Stimulated activated CD4-positive, alpha-beta T cell treated with anti-CD3 and anti-CD28 coated beads, TNF-alpha, amount 100 ng/mL, for 24 hours (primary cell): ENCODE results near the gene ZNF446.
"Not testable (repeated sequence)": the region's sequence is repeated elsewhere in the genome, so short reads cannot be mapped to it uniquely, and the experiment has no call there.

ENCODE experiments used
- DNase-seq, 3 experiments: peaks; one replicate each; pipeline ENCODE4 v3.0.0-alpha.2; 2020; ENCODE audit warnings: low read depth in 3 of 3

Gene ZNF446

GRCh38 chr19:58499021-58499927 lies 23.1 kb downstream of the ZNF446 start:
- peak; percentile 97 to 100 (median 98) for DNase-seq

DNA sequence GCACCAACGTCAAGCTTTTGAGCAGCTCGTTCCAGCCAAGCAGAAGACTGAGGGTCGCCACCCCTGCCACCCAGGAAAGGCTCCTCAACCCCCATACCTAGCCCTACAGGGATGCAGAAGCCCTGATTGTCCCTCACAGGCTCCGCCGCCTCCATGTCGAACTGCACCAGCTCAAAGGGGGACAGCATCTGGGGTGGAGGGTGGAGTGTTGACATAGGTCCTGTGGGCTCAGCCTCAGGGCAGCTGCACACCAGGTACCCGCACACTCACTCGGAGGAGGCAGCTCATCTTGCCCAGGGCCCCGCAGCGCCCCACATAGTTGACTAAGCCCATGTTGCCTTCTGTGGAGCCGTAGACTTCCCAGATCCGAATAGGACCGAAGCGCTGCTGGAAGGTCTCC lies 24.1 kb downstream of the ZNF446 start:
- no peak for DNase-seq

DNA sequence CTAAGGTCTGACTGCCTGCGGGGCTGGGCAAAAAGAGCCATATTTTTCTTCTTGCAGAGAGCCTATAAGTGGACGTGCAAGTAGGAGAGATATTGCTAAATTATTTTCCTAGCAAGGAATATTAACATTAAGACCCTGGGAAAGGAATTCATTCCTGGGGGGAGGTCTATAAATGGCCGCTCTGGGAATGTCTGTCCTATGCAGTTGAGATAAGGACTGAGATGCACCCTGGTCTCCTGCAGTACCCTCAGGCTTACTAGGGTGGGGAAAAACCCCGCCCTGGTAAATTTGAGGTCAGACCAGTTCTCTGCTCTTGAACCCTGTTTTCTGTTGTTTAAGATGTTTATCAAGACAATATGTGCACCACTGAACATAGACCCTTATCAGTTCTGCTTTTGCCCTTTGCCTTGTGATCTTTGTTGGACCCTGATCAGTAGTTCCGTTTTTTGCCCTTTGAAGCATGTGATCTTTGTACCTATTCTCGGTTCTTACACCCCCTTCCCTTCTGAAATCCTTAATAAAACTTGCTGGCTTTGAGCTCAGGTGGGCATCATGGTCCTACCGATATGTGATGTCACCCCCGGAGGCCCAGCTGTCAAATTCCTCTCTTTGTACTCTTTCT lies 31.6 kb downstream of the ZNF446 start:
- DNase-seq: not testable (repeated sequence)

- DNase-seq: no peak
Observed at GRCh38 chr19:58509731-58510083, 33.6 kb downstream of the ZNF446 start.

DNA sequence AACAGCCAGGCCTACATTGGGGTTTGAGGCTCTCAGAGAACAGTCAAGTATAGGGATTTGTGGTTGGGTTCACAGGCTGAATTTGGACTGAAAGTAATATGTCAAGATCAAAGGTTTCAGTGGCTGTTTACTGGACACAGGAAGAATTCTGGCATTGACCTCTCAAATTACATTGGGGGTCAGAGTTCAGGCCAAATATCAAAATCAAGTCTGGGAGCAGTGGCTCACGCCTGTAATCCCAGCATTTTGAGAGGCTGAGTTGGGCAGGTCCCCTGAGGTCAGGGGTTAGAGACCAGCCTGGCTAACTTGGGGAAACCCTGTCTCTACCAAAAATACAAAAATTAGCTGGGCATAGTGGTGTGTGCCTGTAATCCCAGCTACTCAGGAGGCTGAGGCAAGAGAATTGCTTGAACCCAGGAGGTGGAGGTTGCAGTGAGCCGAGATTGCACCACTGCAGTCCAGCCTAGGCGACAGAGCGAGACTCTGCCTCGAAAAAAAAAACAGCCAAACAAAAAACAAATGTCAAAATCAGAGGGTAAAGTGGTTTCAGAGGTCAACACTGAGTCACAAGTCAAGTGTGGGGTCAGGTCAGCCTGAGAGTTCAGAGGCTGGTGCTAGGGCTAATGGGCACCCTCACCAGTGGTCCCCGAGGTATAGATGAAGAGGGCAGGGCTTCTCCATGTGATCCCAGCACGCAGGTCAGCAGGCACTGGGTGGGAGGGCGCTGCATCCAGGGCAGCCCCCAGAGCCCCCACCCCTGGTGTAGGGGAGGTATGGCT lies 34.1 kb downstream of the ZNF446 start:
- no peak for DNase-seq

DNA sequence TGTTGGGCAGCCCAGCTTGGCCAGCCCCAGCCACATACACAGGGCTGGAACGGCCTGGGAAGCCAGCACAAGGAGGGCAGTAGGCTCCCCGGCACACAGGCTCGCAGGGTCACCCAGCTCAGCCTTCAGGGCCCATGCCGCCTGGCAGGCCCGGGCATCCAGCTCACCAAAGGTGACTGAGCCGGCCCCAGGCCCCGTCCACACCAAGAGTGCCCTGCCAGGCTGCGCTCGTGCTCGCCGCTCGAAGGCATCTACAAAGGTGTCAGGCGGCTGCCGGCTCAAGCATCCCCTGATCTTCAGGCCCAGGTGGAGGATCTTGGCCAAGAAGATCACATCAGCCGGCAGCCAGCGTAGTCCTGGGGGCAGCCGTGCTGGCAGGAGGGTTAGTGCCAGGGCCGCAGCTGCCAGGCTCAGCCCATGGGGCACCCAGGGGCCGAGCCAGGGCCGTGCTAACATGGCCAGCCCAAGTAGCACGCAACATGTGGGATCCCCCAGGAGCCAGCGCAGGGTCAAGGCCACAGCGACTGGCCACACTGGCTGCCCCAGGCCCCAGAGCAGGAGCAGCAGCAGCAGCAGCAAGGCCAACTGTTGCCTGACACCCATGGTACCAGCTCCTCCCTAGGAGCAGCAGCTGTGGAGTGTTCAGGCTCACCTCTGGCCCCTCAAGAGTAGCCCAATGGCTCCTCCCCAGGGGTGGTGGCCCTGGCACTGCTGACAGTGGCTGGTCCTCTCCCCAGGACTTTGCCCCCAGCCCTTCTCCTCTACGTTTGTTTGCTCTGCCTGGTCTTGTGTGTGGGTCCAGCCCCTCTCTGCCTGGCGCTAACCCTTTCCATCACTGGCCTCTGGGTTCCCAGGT lies 35.4 kb downstream of the ZNF446 start, which contains the start of gene SLC27A5:
TSS of gene SLC27A5 (minus strand) at position 640 of the 856 bp plus-strand sequence. CDS start at position 603, 37 bp downstream.
- DNase-seq: no peak

DNA sequence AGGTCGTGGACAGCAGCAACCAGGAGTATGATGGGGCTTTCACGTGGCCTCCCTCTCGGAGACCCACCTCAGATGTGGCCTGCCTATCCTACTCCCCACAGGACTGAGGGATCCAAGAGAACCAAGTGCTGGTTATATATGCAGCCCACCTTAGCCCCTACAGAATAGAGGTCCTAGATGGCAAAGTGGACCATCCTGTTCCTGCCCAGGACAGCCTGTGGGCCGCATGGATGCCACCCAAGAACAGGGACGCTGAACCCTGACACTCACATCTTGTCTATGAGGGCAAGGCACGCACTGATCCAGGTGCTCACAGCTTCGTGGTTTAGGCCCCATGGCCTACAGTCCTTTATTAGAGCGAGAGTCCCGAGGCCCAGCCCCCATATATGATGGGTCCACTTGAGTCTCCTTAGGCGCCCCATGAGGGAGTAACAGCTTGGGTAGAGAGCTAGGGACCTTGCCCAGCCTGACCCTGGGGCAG lies 37.1 kb downstream of the ZNF446 start:
- DNase-seq: no peak

- peak; percentile 90 to 95 (median 91) for DNase-seq
Observed at GRCh38 chr19:58513694-58514563, 37.8 kb downstream of the ZNF446 start.

GRCh38 chr19:58514564-58515022 lies 38.4 kb downstream of the ZNF446 start:
- DNase-seq: no peak

GRCh38 chr19:58515259-58515658 lies 39.1 kb downstream of the ZNF446 start:
- no peak for DNase-seq

- DNase-seq: no peak
Observed at GRCh38 chr19:58516246-58516836, 40.2 kb downstream of the ZNF446 start.

DNA sequence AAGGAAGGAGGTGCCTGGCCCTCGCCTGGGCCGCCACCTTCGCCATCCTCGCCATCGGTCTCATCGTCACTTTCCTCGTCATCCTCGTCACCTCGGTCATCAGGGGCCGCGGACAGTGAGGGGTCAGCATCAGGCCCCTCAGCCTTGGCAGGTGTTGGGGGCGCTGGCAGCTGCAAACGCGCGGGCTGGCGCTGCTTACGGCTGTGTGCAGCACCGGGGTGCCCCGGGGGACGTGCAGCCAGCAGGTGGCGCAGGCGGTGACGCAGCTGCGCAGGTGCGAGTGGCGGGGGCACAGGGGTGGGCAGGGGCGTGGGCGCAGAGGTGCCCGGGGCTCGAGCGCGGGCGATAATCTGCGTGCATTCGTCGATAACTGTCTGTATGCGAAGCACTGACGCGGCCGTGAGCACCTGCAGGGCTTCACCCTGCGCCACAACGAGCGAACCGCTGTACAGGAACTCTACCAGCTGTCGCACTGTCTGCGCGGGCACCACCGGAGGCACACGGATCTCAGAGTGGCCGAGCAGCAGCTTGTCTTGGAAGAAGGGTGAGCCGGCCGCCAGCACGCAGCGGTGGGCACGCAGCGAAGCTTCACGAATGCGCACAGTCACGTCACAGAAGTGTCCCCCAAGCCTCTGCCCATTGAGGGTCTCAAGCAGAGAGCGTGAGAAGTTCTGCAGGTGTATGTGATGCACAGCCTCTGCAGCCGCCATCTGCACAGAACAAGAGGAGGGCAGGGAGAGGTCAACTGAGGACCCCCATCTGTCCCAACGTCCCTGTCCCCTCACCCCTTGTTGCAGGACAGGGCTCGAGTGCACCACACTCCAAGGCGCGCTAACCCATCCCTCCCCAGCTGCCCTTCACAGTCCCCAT lies 41.0 kb downstream of the ZNF446 start:
- no peak for DNase-seq

DNA sequence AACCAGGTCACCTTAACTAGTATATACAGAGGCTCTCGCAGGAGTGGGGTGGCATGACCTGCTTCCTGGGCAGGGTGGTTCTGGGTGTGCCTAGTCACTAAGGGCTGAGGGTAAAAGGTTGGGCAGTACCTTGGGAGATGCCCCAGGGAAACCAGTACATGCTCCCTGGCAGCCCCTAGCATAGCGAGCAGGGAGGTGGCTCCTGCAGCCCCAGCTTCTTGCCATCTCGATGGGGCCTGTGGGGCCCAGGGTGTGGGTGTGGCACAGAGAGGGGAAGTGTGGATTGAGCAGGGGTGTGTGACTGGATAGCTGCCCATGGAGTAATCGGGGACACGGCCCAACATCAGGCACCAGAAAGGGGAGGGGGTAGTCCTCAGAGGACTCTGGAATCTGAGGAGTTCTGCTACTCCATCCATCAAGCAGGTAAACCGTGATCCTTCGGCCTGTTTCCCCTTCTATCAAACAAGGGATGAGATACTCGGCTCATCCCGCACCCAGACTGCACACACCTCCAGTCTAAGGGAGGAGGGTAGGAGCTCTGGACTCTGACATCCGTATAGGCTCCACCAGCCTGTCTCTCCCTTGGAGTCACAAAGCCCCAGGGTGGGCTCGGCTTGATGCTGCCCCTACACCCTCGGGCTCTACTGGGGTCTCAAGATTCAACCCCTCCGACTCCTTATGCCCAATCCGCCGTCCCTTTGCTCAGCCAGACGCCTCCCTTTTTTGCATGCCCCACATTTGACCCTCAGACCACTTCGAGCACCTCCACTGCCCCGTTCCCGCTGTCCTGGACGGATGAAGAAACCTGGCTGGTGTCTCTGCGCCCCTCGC lies 42.3 kb downstream of the ZNF446 start:
- DNase-seq: no peak

DNA sequence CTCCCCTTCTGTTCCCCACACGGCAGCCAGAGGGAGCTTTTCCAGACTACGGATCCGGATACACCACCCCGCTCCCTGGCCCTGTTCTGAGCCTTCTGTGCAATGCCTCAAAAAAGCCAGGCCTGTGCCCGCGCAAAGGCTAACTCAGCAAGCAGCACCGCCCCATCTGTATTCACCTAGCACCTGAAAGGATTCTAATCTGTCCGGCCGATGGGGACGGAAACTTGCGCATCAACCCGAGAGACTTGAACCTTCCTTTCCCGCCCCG lies 42.9 kb downstream of the ZNF446 start:
- DNase-seq: peak in 1 of 3 experiments; percentile 52

- DNase-seq: peak; percentile 80 to 91 (median 84)
Observed at GRCh38 chr19:58519355-58520256, 43.5 kb downstream of the ZNF446 start, which contains the start of gene ZBTB45. Gene ZBTB45 (minus strand): TSS chr19:58519810. CDS start chr19:58517673, 2,137 bp downstream.

DNA sequence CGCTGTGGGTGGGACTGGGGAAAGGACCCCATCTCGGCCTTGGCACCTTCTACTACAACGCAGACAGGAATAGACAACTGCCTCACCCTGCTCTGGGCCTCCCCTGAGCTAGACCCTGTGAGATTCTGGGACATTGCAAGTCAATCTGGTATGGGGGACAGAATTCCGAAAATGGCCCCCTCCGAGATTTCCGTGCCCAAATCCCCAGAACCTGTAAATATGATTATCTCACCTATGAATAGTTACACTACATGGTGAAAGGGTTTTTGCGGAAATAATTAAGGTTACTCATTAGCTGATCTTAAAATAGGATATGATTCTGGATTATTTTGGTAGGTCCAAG lies 44.1 kb downstream of the ZNF446 start:
- no peak for DNase-seq

DNA sequence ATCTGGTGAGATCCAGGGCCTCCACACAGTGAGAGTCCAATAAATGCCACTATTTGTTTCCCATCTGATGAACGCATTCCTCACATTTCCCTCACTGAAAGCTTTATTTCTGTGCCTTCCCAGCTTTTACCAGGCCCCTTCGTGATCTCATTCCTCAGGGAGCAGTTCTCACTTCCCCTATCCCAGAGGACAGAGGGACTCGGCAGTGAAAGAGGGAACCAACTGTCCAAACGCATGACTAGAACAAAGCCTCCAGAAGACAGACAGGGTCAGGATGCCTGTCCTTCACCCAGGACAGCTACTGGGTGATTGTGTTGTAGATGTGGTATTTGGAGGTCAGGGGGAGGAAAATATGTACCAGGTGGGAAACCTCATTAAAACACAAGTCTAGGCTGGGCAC lies 45.5 kb downstream of the ZNF446 start:
- no peak for DNase-seq
